Esophagus muscularis mucosa (tissue), 4 donors: ENCODE data around the gene ESYT2. TPM values are rescaled to one million over a fixed set of nuclear protein-coding genes. Genes with fewer than 3 reads are reported as not detected.
"Not testable (repeated sequence)": the region's sequence is repeated elsewhere in the genome, so short reads cannot be mapped to it uniquely, and the experiment has no call there.

Experiments
- DNase-seq: peaks from one replicate; pipeline ENCODE4 v3.0.0-alpha.2; 2017; ENCODE audit errors: extremely low spot score
- H3K27ac ChIP-seq, 4 donors: fragments of 200-600 bp; sonication (generic); replicated peaks in 1 of 4; 1 replicate in 3 of 4; 2 replicates in 1 of 4; pipeline ENCODE4 v1.5.1; 2016 to 2019; ENCODE audit warnings: mild to moderate bottlenecking in 1 of 4
- H3K27me3 ChIP-seq, 4 donors: fragments of 200-600 bp; sonication (generic); one replicate each; pipeline versions ENCODE4 v1.5.1 to v1.6.0; 2016 to 2019
- H3K36me3 ChIP-seq, 4 donors: fragments of 200-600 bp; sonication (generic); one replicate each; pipeline ENCODE4 v1.5.1; 2016 to 2019
- H3K4me1 ChIP-seq, 4 donors: fragments of 200-600 bp; sonication (generic); one replicate each; pipeline ENCODE4 v1.5.1; 2016 to 2019
- H3K4me3 ChIP-seq, 4 donors: fragments of 200-600 bp; sonication (generic); 1 replicate in 2 of 4; 2 replicates in 2 of 4; pipeline ENCODE4 v1.5.1; 2016 to 2019; ENCODE audit warnings: mild to moderate bottlenecking in 4 of 4, moderate library complexity in 1 of 4
- H3K9me3 ChIP-seq, 4 donors: fragments of 200-600 bp; sonication (generic); 1 replicate in 3 of 4; 2 replicates in 1 of 4; pipeline ENCODE4 v1.5.1; 2016 to 2019
- EP300 ChIP-seq: sonication (generic); formaldehyde crosslinking; IDR thresholded peaks from one replicate; pipeline ENCODE4 v1.6.1; 2017; ENCODE audit warnings: antibody characterized with exemption
- POLR2A ChIP-seq: fragments of 450-650 bp; IDR thresholded peaks from one replicate; pipeline ENCODE4 v1.6.1; 2017; ENCODE audit warnings: antibody characterized with exemption, moderate library complexity, mild to moderate bottlenecking, low read depth
- POLR2AphosphoS5 ChIP-seq, 2 donors: sonication (generic); formaldehyde crosslinking; IDR thresholded peaks; one replicate each; pipeline ENCODE4 v1.6.1; 2017; ENCODE audit warnings: antibody characterized with exemption in 2 of 2
- WGBS: methylation state at CpG from one replicate; pipeline ENCODE4 v1.1.5; 2018; 5-methylcytosine and 5-hydroxymethylcytosine counted together
- intact Hi-C: fragments of 100-400 bp; cut with DNase I; formaldehyde crosslinking; loops from one replicate; pipeline ENCODE4 v1.15.1; 2023
- total RNA-seq, 4 donors: library from RNA; depleted of rRNA; stranded (reverse); fragments of >200 nt; gene quantifications; one replicate each; pipeline versions ENCODE4 v1.1.0 to v1.2.1, GENCODE V29; 2016
- TF ChIP-seq, protein P1 (sequence below), 3 experiments: fragments of 200-600 bp in 2 of 3; fragments of 450-650 bp in 1 of 3; sonication (generic) in 2 of 3; IDR thresholded peaks; one replicate each; pipeline ENCODE4 v1.5.1; 2017 to 2019; ENCODE audit warnings: antibody characterized with exemption in 3 of 3, mild to moderate bottlenecking in 2 of 3, moderate library complexity in 1 of 3

The ESYT2 gene
- total RNA-seq, 4 donors from 2014 or later, result 166 to 235 (median 202) TPM

GRCh38 chr7:158704524-158705233 is 124.6 kb downstream of the ESYT2 start, which contains the start of gene NCAPG2:
NCAPG2 (minus strand) TSS chr7:158704804; CDS start chr7:158701899, 2,905 bp downstream.
- no peaks in the 10 kb centered on the region for H3K27me3 ChIP-seq
- H3K4me1 ChIP-seq, result peaks cover 7 to 23% (median 21%) of the 10 kb centered on the region in 4 donors
- WGBS, result 2% methylated on average over 23 of the region's 78 CpGs
- peak within 1 kb of the TSS; percentile 87 to 89 (median 88) for H3K27ac ChIP-seq
- H3K4me3 ChIP-seq, result peak within 1 kb of the TSS; percentile 75 to 92 (median 84)
- intact Hi-C loops, result loop anchor here (10.0 kb wide), 1 partner anchor 160 kb away; no protein-coding TSS in a partner anchor
- peak; percentile 99 for DNase-seq
- no peaks in the 10 kb centered on the region for H3K9me3 ChIP-seq
- TF ChIP-seq, protein P1, sequence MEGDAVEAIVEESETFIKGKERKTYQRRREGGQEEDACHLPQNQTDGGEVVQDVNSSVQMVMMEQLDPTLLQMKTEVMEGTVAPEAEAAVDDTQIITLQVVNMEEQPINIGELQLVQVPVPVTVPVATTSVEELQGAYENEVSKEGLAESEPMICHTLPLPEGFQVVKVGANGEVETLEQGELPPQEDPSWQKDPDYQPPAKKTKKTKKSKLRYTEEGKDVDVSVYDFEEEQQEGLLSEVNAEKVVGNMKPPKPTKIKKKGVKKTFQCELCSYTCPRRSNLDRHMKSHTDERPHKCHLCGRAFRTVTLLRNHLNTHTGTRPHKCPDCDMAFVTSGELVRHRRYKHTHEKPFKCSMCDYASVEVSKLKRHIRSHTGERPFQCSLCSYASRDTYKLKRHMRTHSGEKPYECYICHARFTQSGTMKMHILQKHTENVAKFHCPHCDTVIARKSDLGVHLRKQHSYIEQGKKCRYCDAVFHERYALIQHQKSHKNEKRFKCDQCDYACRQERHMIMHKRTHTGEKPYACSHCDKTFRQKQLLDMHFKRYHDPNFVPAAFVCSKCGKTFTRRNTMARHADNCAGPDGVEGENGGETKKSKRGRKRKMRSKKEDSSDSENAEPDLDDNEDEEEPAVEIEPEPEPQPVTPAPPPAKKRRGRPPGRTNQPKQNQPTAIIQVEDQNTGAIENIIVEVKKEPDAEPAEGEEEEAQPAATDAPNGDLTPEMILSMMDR (IDR thresholded peaks at IDR 0.05), result peak; percentile 30 to 52 (median 49)
- no peak for TF ChIP-seq EP300
- TF ChIP-seq POLR2A, result peak; percentile 82
- peak; percentile 98 to 99 for TF ChIP-seq POLR2AphosphoS5 (IDR thresholded peaks at IDR 0.05)
- H3K36me3 ChIP-seq, result peaks cover 0 to 6% (median 0%) of the 10 kb centered on the region in 4 donors

GRCh38 chr7:158703679-158704523 is 125.4 kb downstream of the ESYT2 start:
- WGBS, result 67% methylated on average over 5 of the region's 23 CpGs
- H3K36me3 ChIP-seq, H3K27me3 ChIP-seq, H3K9me3 ChIP-seq, DNase-seq: not testable (repeated sequence)
- Histone ChIP-seq H3K27ac (peak overlapping the region; percentile 87 to 89 (median 88)), H3K4me1 (peaks cover 7 to 23% (median 21%) of the 10 kb centered on the region in 4 donors), H3K4me3 (peak overlapping the region; percentile 75 to 92 (median 84))
- intact Hi-C loops, result loop anchor here (10.0 kb wide), 1 partner anchor 161 kb away; no protein-coding TSS in a partner anchor

GRCh38 chr7:158702944-158703343 is 126.4 kb downstream of the ESYT2 start:
- 54% methylated on average over 3 of the region's 3 CpGs for WGBS
- Histone ChIP-seq H3K4me1 (peaks cover 7 to 23% (median 21%) of the 10 kb centered on the region in 4 donors), H3K9me3 (no peaks in the 10 kb centered on the region), H3K36me3 (peaks cover 0 to 6% (median 0%) of the 10 kb centered on the region in 4 donors), H3K4me3 (no peak overlapping the region), H3K27me3 (no peaks in the 10 kb centered on the region), H3K27ac (no peak overlapping the region)
- intact Hi-C loops, result loop anchor here (10.0 kb wide), 1 partner anchor 162 kb away; no protein-coding TSS in a partner anchor
- TF ChIP-seq EP300 (no peak), POLR2A (no peak), POLR2AphosphoS5 (IDR thresholded peaks at IDR 0.05) (no peak)
- TF ChIP-seq, protein P1 (IDR thresholded peaks at IDR 0.05), result no peak
- DNase-seq, result no peak

GRCh38 chr7:158702196-158702595 is 127.1 kb downstream of the ESYT2 start:
- TF ChIP-seq EP300, result no peak
- TF ChIP-seq, protein P1 (IDR thresholded peaks at IDR 0.05), result no peak
- no peak for TF ChIP-seq POLR2A
- TF ChIP-seq POLR2AphosphoS5 (IDR thresholded peaks at IDR 0.05), result no peak
- no peak for DNase-seq
- no peak overlapping the region for H3K4me3 ChIP-seq
- intact Hi-C loops, result loop anchor here (10.0 kb wide), 1 partner anchor 163 kb away; no protein-coding TSS in a partner anchor
- H3K4me1 ChIP-seq, result peaks cover 7 to 23% (median 21%) of the 10 kb centered on the region in 4 donors
- no peaks in the 10 kb centered on the region for H3K9me3 ChIP-seq
- H3K27ac ChIP-seq, result no peak overlapping the region
- peaks cover 0 to 6% (median 0%) of the 10 kb centered on the region in 4 donors for H3K36me3 ChIP-seq
- WGBS, result 45% methylated on average over 4 of the region's 4 CpGs
- H3K27me3 ChIP-seq, result no peaks in the 10 kb centered on the region
